Measurements from ENCODE around the gene MMP2.

The MMP2 gene

GRCh38 chr16:55478827-55479429 is at the start of gene MMP2:
TSS of gene MMP2 (plus strand) at chr16:55479198. CDS start at chr16:55479480, 282 bp downstream.
- no peak for DNase-seq

- no peak for DNase-seq
These were observed 46.0 kb upstream of the MMP2 start for GRCh38 chr16:55433030-55433429.

- no peak for DNase-seq
These were observed 45.5 kb upstream of the MMP2 start for GRCh38 chr16:55433535-55433934.

GRCh38 chr16:55434000-55434399 is 45.0 kb upstream of the MMP2 start:
- no peak for DNase-seq

- DNase-seq: no peak
These were observed 43.6 kb upstream of the MMP2 start for GRCh38 chr16:55435387-55435786.

- no peak for DNase-seq
These were observed 42.4 kb upstream of the MMP2 start for GRCh38 chr16:55436587-55436986.

GRCh38 chr16:55437625-55438024 is 41.4 kb upstream of the MMP2 start:
- DNase-seq: no peak

GRCh38 chr16:55438281-55438680 is 40.7 kb upstream of the MMP2 start:
- no peak for DNase-seq

- no peak for DNase-seq
These were observed 39.8 kb upstream of the MMP2 start for GRCh38 chr16:55439101-55439690.

GRCh38 chr16:55443434-55444346 is 35.3 kb upstream of the MMP2 start:
- no peak for DNase-seq

- peak; percentile 59 for DNase-seq
These were observed 34.1 kb upstream of the MMP2 start for GRCh38 chr16:55444754-55445485.

GRCh38 chr16:55447231-55447630 is 31.8 kb upstream of the MMP2 start:
- no peak for DNase-seq

- DNase-seq: no peak
These were observed 26.0 kb upstream of the MMP2 start for GRCh38 chr16:55452996-55453395.

GRCh38 chr16:55453909-55454308 is 25.1 kb upstream of the MMP2 start:
- DNase-seq: no peak

GRCh38 chr16:55454861-55455260 is 24.1 kb upstream of the MMP2 start:
- DNase-seq: no peak

- DNase-seq: no peak
These were observed 16.8 kb upstream of the MMP2 start for GRCh38 chr16:55462241-55462640.

GRCh38 chr16:55464375-55464774 is 14.6 kb upstream of the MMP2 start:
- DNase-seq: no peak

GRCh38 chr16:55465077-55465896 is 13.7 kb upstream of the MMP2 start:
- DNase-seq: peak; percentile 74

GRCh38 chr16:55466209-55466608 is 12.8 kb upstream of the MMP2 start:
- DNase-seq: no peak

- DNase-seq: no peak
These were observed 11.1 kb upstream of the MMP2 start for GRCh38 chr16:55467898-55468297.

- no peak for DNase-seq
These were observed 10.5 kb upstream of the MMP2 start for GRCh38 chr16:55468352-55468990.
